DMS53 (cell line): ENCODE measurements around the gene TRIM39.

Experiments
- DNase-seq: peaks from one replicate; lab custom pipeline; 2025; lab: John Stamatoyannopoulos, UW

TRIM39 gene

GRCh38 chr6:30327232-30327746, 562 bp downstream of the TRIM39 start:
- DNase-seq = no peak

GRCh38 chr6:30328397-30328796, 1.7 kb downstream of the TRIM39 start:
- no peak for DNase-seq

- DNase-seq = no peak
Measured at GRCh38 chr6:30329331-30329730, 2.6 kb downstream of the TRIM39 start.

- DNase-seq = peak; percentile 40
Measured at GRCh38 chr6:30331981-30332380, 5.3 kb downstream of the TRIM39 start.

- peak; percentile 11 for DNase-seq
Measured at GRCh38 chr6:30334075-30334783, 7.5 kb downstream of the TRIM39 start.

- no peak for DNase-seq
Measured at GRCh38 chr6:30340589-30341054, 13.9 kb downstream of the TRIM39 start.

- no peak for DNase-seq
Measured at GRCh38 chr6:30341218-30341617, 14.5 kb downstream of the TRIM39 start.

GRCh38 chr6:30341728-30342127, 15.0 kb downstream of the TRIM39 start:
- DNase-seq = no peak

- peak; percentile 39 for DNase-seq
Measured at GRCh38 chr6:30344191-30344867, 17.6 kb downstream of the TRIM39 start.

GRCh38 chr6:30344868-30345671, 18.3 kb downstream of the TRIM39 start, which contains the start of gene RPP21:
TSS of gene RPP21 (plus strand) at chr6:30345156. CDS start at chr6:30345172, 16 bp downstream.
- DNase-seq = peak; percentile 94

- DNase-seq = no peak
Measured at GRCh38 chr6:30345852-30346251, 19.1 kb downstream of the TRIM39 start.

GRCh38 chr6:30348957-30349356, 22.2 kb downstream of the TRIM39 start:
- DNase-seq = no peak

GRCh38 chr6:30349421-30350177, 22.9 kb downstream of the TRIM39 start:
- no peak for DNase-seq

- DNase-seq = no peak
Measured at GRCh38 chr6:30350524-30350923, 23.8 kb downstream of the TRIM39 start.

- no peak for DNase-seq
Measured at GRCh38 chr6:30352550-30352949, 25.8 kb downstream of the TRIM39 start.

GRCh38 chr6:30355281-30355680, 28.6 kb downstream of the TRIM39 start:
- no peak for DNase-seq

- DNase-seq = no peak
Measured at GRCh38 chr6:30356536-30356935, 29.8 kb downstream of the TRIM39 start.

GRCh38 chr6:30357678-30358540, 31.2 kb downstream of the TRIM39 start:
- DNase-seq = peak; percentile 89

GRCh38 chr6:30359276-30359675, 32.5 kb downstream of the TRIM39 start:
- DNase-seq = no peak

- DNase-seq = no peak
Measured at GRCh38 chr6:30360139-30360538, 33.4 kb downstream of the TRIM39 start.

GRCh38 chr6:30361661-30362060, 34.9 kb downstream of the TRIM39 start:
- no peak for DNase-seq
